ENCODE data around the gene TMOD4. TPM values are rescaled to one million over a fixed set of nuclear protein-coding genes. Genes with fewer than 3 reads are reported as not detected.
A peak's percentile ranks its signal among the peaks of the same experiment; 100 is the strongest.

TMOD4 gene
- total and polyA plus RNA-seq, 9 of the 15 experiments (the other 6 are each of a cell fraction or from before 2014, with no cell fraction given), result 0.18 to 1.8 (median 1.1) TPM; not detected in 1

DNA sequence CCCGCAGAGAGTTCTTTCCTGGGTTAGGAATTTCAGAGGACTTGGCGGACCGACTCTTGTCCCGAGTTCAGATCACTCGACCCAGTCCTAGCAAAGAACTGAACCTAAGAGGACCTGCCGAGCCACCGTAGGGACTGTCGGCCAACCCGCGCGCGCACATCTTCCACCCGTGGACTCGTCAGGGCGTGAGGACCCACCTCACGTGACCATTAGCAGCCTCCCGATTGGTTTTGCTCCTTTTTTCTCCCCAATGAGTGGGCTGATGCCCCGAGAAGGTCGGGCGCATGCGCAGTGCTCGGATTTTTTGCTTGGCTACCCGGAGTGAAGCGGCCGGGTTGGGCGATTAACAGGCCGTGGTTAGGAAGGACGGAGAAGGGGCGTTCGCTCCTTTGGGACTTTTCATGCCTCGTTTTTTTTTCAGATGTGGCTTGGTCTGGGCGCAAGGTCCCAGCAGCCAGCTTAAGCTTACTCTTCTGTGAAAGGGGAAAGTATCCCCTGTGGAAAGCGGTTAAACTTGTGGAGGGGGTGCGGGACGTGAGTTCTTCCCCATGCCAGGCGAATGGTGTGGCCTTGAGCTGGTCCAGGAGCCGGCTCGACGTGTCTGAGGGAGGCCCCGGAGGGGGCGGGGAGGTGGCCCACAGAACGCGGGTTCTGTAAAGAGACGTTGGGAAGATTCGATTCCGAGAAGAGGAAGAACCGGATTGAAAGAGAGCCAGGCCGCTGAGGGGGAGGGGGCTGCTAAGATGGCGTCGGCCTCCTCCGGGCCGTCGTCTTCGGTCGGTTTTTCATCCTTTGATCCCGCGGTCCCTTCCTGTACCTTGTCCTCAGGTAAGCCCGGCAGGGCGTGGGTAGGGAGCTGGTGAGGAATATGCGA is 22.7 kb upstream of the TMOD4 start, which contains the start of gene PIP5K1A (continued):
- TF ChIP-seq, protein P1, sequence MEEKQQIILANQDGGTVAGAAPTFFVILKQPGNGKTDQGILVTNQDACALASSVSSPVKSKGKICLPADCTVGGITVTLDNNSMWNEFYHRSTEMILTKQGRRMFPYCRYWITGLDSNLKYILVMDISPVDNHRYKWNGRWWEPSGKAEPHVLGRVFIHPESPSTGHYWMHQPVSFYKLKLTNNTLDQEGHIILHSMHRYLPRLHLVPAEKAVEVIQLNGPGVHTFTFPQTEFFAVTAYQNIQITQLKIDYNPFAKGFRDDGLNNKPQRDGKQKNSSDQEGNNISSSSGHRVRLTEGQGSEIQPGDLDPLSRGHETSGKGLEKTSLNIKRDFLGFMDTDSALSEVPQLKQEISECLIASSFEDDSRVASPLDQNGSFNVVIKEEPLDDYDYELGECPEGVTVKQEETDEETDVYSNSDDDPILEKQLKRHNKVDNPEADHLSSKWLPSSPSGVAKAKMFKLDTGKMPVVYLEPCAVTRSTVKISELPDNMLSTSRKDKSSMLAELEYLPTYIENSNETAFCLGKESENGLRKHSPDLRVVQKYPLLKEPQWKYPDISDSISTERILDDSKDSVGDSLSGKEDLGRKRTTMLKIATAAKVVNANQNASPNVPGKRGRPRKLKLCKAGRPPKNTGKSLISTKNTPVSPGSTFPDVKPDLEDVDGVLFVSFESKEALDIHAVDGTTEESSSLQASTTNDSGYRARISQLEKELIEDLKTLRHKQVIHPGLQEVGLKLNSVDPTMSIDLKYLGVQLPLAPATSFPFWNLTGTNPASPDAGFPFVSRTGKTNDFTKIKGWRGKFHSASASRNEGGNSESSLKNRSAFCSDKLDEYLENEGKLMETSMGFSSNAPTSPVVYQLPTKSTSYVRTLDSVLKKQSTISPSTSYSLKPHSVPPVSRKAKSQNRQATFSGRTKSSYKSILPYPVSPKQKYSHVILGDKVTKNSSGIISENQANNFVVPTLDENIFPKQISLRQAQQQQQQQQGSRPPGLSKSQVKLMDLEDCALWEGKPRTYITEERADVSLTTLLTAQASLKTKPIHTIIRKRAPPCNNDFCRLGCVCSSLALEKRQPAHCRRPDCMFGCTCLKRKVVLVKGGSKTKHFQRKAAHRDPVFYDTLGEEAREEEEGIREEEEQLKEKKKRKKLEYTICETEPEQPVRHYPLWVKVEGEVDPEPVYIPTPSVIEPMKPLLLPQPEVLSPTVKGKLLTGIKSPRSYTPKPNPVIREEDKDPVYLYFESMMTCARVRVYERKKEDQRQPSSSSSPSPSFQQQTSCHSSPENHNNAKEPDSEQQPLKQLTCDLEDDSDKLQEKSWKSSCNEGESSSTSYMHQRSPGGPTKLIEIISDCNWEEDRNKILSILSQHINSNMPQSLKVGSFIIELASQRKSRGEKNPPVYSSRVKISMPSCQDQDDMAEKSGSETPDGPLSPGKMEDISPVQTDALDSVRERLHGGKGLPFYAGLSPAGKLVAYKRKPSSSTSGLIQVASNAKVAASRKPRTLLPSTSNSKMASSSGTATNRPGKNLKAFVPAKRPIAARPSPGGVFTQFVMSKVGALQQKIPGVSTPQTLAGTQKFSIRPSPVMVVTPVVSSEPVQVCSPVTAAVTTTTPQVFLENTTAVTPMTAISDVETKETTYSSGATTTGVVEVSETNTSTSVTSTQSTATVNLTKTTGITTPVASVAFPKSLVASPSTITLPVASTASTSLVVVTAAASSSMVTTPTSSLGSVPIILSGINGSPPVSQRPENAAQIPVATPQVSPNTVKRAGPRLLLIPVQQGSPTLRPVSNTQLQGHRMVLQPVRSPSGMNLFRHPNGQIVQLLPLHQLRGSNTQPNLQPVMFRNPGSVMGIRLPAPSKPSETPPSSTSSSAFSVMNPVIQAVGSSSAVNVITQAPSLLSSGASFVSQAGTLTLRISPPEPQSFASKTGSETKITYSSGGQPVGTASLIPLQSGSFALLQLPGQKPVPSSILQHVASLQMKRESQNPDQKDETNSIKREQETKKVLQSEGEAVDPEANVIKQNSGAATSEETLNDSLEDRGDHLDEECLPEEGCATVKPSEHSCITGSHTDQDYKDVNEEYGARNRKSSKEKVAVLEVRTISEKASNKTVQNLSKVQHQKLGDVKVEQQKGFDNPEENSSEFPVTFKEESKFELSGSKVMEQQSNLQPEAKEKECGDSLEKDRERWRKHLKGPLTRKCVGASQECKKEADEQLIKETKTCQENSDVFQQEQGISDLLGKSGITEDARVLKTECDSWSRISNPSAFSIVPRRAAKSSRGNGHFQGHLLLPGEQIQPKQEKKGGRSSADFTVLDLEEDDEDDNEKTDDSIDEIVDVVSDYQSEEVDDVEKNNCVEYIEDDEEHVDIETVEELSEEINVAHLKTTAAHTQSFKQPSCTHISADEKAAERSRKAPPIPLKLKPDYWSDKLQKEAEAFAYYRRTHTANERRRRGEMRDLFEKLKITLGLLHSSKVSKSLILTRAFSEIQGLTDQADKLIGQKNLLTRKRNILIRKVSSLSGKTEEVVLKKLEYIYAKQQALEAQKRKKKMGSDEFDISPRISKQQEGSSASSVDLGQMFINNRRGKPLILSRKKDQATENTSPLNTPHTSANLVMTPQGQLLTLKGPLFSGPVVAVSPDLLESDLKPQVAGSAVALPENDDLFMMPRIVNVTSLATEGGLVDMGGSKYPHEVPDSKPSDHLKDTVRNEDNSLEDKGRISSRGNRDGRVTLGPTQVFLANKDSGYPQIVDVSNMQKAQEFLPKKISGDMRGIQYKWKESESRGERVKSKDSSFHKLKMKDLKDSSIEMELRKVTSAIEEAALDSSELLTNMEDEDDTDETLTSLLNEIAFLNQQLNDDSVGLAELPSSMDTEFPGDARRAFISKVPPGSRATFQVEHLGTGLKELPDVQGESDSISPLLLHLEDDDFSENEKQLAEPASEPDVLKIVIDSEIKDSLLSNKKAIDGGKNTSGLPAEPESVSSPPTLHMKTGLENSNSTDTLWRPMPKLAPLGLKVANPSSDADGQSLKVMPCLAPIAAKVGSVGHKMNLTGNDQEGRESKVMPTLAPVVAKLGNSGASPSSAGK (IDR thresholded peaks at IDR 0.05), result peak; percentile 92
- TF ChIP-seq TEAD4 (IDR thresholded peaks at IDR 0.05; ENCODE audit: low read length) (no peak), TEAD4 (CRISPR knock-in tag; IDR thresholded peaks at IDR 0.05; ENCODE audit: borderline replicate concordance) (no peak), HCFC1 (IDR thresholded peaks at IDR 0.05; ENCODE audit: low read depth, low read length) (no peak), POLR3A (IDR thresholded peaks at IDR 0.05; ENCODE audit: borderline replicate concordance, extremely low read depth, insufficient read depth, insufficient read length) (no peak), ZNF507 (tag; conservative IDR thresholded peaks at IDR 0.05) (no peak), SIN3A (IDR thresholded peaks at IDR 0.05; ENCODE audit: borderline replicate concordance in 2 of 2, control insufficient read depth in 1 of 2, low read depth in 2 of 2, low read length in 2 of 2) (0 out of 4 replicates have a peak, but pooled peaks of 1 of the 2 experiments have one; percentile 45), ELF2 (CRISPR knock-in tag; IDR thresholded peaks at IDR 0.05) (no peak), NFIX (CRISPR knock-in tag; IDR thresholded peaks at IDR 0.05; ENCODE audit: low read depth) (no peak), HMGXB4 (CRISPR knock-in tag; IDR thresholded peaks at IDR 0.05) (no peak), ZKSCAN8 (CRISPR knock-in tag; IDR thresholded peaks at IDR 0.05) (no peak), ZNF41 (CRISPR knock-in tag; conservative IDR thresholded peaks at IDR 0.05) (no peak)
- TF ChIP-seq, protein P2, sequence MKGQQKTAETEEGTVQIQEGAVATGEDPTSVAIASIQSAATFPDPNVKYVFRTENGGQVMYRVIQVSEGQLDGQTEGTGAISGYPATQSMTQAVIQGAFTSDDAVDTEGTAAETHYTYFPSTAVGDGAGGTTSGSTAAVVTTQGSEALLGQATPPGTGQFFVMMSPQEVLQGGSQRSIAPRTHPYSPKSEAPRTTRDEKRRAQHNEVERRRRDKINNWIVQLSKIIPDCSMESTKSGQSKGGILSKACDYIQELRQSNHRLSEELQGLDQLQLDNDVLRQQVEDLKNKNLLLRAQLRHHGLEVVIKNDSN (CRISPR knock-in tag; IDR thresholded peaks at IDR 0.05), result peak; percentile 99
